Neural progenitor cell (in vitro differentiated cells): ENCODE measurements around the gene SMYD3. TPM values are rescaled to one million over a fixed set of nuclear protein-coding genes. Genes with fewer than 3 reads are reported as not detected.

Experiments
- DNase-seq: peaks from one replicate; pipeline ENCODE4 v3.0.0-alpha.2; 2016; ENCODE audit warnings: low spot score
- H2AFZ ChIP-seq: fragments of 200-600 bp; sonication (generic); replicated peaks from 2 replicates; pipeline ENCODE4 v1.6.1; 2016; ENCODE audit warnings: antibody characterized with exemption
- H3F3A ChIP-seq: fragments of 200-600 bp; sonication (generic); 2 replicates; pipeline ENCODE4 v1.6.1; 2016; ENCODE audit warnings: antibody characterized with exemption, low read depth
- H3K27ac ChIP-seq: fragments of 200-600 bp; sonication (generic); 2 replicates; pipeline ENCODE4 v1.5.1; 2016; ENCODE audit warnings: mild to moderate bottlenecking
- H3K27me3 ChIP-seq: fragments of 200-600 bp; sonication (generic); 2 replicates; pipeline ENCODE4 v1.6.1; 2016; ENCODE audit warnings: mild to moderate bottlenecking, moderate library complexity
- H3K36me3 ChIP-seq: fragments of 200-600 bp; sonication (generic); 2 replicates; pipeline ENCODE4 v1.5.1; 2016
- H3K4me1 ChIP-seq: fragments of 200-600 bp; sonication (generic); 2 replicates; pipeline ENCODE4 v1.6.1; 2016; ENCODE audit warnings: mixed run types
- H3K4me2 ChIP-seq: fragments of 200-600 bp; sonication (generic); 2 replicates; pipeline ENCODE4 v1.6.1; 2016
- H3K4me3 ChIP-seq: fragments of 200-600 bp; sonication (generic); 2 replicates; pipeline ENCODE4 v1.5.1; 2016
- H3K79me2 ChIP-seq: fragments of 200-600 bp; sonication (generic); 2 replicates; pipeline ENCODE4 v1.6.1; 2016; ENCODE audit warnings: low read depth
- H3K9ac ChIP-seq: fragments of 200-600 bp; sonication (generic); 2 replicates; pipeline ENCODE4 v1.6.1; 2016
- H3K9me3 ChIP-seq: fragments of 200-600 bp; sonication (generic); 2 replicates; pipeline ENCODE4 v1.5.1; 2016; ENCODE audit warnings: low read depth
- H4K20me1 ChIP-seq: fragments of 200-600 bp; sonication (generic); 2 replicates; pipeline ENCODE4 v1.6.1; 2016; ENCODE audit warnings: low read depth
- H3K27ac Mint-ChIP-seq: 3 replicates; pipeline ENCODE4 v1.8.0; 2021; ENCODE audit warnings: mixed read lengths
- H3K27me3 Mint-ChIP-seq: 2 replicates; pipeline ENCODE4 v1.8.0; 2022; ENCODE audit warnings: low read depth, mild to moderate bottlenecking, inconsistent platforms, moderate library complexity, mixed read lengths; ENCODE audit not compliant: insufficient read depth
- H3K36me3 Mint-ChIP-seq: 3 replicates; pipeline ENCODE4 v1.8.0; 2021; ENCODE audit warnings: mixed read lengths
- H3K4me1 Mint-ChIP-seq: 3 replicates; pipeline ENCODE4 v1.8.0; 2021; ENCODE audit warnings: mixed read lengths
- H3K4me3 Mint-ChIP-seq: 3 replicates; pipeline ENCODE4 v1.8.0; 2021; ENCODE audit warnings: mild to moderate bottlenecking, moderate library complexity, mixed read lengths
- H3K9me3 Mint-ChIP-seq: 3 replicates; pipeline ENCODE4 v1.8.0; 2020; ENCODE audit warnings: mixed read lengths
- CTCF ChIP-seq: fragments of 200-600 bp; sonication (generic); IDR thresholded peaks from 2 replicates; pipeline ENCODE4 v1.5.1; 2017; ENCODE audit warnings: antibody characterized with exemption, mild to moderate bottlenecking
- EZH2 ChIP-seq: fragments of 200-600 bp; sonication (generic); IDR thresholded peaks from 2 replicates; pipeline ENCODE4 v1.6.1; 2017; ENCODE audit warnings: antibody characterized with exemption, mild to moderate bottlenecking, moderate library complexity
- EZH2phosphoT487 ChIP-seq: fragments of 200-600 bp; sonication (generic); IDR thresholded peaks from 2 replicates; pipeline ENCODE4 v1.6.1; 2017; ENCODE audit warnings: antibody characterized with exemption
- total RNA-seq: library from RNA; depleted of rRNA; stranded (reverse); fragments of >200 nt; gene quantifications from 2 replicates; pipeline ENCODE4 v1.2.3, GENCODE V29; 2015; ENCODE audit warnings: low replicate concordance

SMYD3 gene
- total RNA-seq, 1 donor from 2014 or later = 43.2 TPM

DNA sequence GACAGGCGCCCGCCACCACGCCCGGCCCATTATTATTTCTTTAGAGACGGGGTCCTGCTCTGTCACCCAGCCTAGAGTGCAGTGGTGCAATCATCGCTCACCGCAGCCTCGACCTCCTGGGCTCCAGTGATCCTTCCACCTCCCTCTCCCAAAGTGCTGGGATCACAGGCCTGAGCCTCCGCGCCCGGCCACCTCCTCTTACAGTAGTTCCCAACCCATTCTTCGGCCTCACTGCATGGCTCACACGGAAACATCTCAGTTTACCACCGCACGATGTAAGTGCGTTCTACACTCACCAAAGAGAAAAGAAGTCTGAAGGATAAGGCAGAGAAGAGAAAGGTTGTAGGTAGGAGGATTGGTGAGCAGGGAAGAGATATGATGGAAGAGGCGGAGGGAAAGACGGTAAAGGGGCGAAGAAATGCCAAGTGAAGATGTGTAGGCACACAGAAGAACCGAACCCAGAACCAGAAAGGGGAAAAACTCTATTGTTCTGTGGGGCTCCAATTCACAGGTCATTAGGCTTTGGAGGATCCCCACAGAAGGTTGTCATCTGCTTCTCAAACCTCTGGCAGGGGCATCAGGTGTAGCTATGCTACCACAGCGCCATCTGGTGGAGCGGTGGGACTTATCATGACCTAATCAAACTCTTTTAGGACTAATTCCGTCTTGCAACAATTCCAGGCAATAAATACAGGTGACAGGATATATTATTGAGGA is 504.2 kb downstream of the SMYD3 start:
- no peak overlapping the region for H3K27ac ChIP-seq
- H3K27me3 ChIP-seq = no peaks in the 10 kb centered on the region
- TF ChIP-seq EZH2phosphoT487 = no peak
- peak; percentile 92 for TF ChIP-seq CTCF
- no peaks in the 10 kb centered on the region for H3K36me3 ChIP-seq
- peak; percentile 93 for DNase-seq
- H3K79me2 ChIP-seq = no peaks in the 10 kb centered on the region
- Mint-ChIP-seq H3K27me3 (peaks cover 3% of the 10 kb centered on the region), H3K36me3 (peaks cover 2% of the 10 kb centered on the region), H3K4me3 (no peak overlapping the region), H3K9me3 (peaks cover 2% of the 10 kb centered on the region), H3K27ac (no peak overlapping the region), H3K4me1 (peaks cover 11% of the 10 kb centered on the region)
- H4K20me1 ChIP-seq = no peaks in the 10 kb centered on the region
- H3K4me1 ChIP-seq = no peaks in the 10 kb centered on the region
- no peaks in the 10 kb centered on the region for H3K9me3 ChIP-seq
- no peak overlapping the region for H3K4me2 ChIP-seq
- H2AFZ ChIP-seq = no peak overlapping the region
- no peak overlapping the region for H3K9ac ChIP-seq
- no peak overlapping the region for H3K4me3 ChIP-seq
- H3F3A ChIP-seq = no peaks in the 10 kb centered on the region

DNA sequence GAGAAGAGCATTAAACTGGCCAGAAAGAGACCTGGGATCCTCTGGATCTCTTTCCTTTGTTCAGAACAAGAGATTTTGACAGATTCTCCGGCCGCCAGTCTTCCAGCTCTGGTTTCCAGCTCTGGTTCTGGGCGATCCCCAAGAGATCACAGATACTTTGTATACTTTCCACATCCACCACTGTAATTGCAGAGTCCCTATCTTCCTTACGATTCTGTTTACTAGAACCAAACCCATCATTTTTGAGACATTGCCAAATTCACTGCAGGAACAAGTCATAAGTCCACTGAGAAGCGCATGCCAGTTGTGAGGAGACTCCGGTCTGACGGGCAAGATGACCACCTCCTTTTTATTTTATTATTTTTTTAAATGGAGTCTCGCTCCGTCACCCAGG is 505.2 kb downstream of the SMYD3 start:
- Mint-ChIP-seq H3K27me3 (peaks cover 3% of the 10 kb centered on the region), H3K36me3 (peaks cover 2% of the 10 kb centered on the region), H3K4me1 (peaks cover 15% of the 10 kb centered on the region), H3K9me3 (peaks cover 2% of the 10 kb centered on the region), H3K27ac (no peak overlapping the region), H3K4me3 (no peak overlapping the region)
- no peak overlapping the region for H3K27ac ChIP-seq
- no peaks in the 10 kb centered on the region for H3K9me3 ChIP-seq
- H4K20me1 ChIP-seq = no peaks in the 10 kb centered on the region
- no peak overlapping the region for H3K4me2 ChIP-seq
- H3K9ac ChIP-seq = no peak overlapping the region
- H3F3A ChIP-seq = no peaks in the 10 kb centered on the region
- no peak overlapping the region for H3K4me3 ChIP-seq
- H3K4me1 ChIP-seq = no peaks in the 10 kb centered on the region
- DNase-seq = no peak
- no peaks in the 10 kb centered on the region for H3K79me2 ChIP-seq
- no peaks in the 10 kb centered on the region for H3K36me3 ChIP-seq
- TF ChIP-seq EZH2 (no peak), CTCF (no peak), EZH2phosphoT487 (no peak)
- no peak overlapping the region for H2AFZ ChIP-seq
- H3K27me3 ChIP-seq = no peaks in the 10 kb centered on the region

GRCh38 chr1:246001142-246001836 is 505.8 kb downstream of the SMYD3 start:
- TF ChIP-seq CTCF (no peak), EZH2phosphoT487 (no peak), EZH2 (no peak)
- Histone ChIP-seq H3K9ac (no peak overlapping the region), H3F3A (no peaks in the 10 kb centered on the region), H3K4me1 (no peaks in the 10 kb centered on the region), H2AFZ (no peak overlapping the region), H3K27ac (no peak overlapping the region), H3K9me3 (no peaks in the 10 kb centered on the region), H3K4me3 (no peak overlapping the region), H3K79me2 (no peaks in the 10 kb centered on the region), H4K20me1 (no peaks in the 10 kb centered on the region), H3K27me3 (no peaks in the 10 kb centered on the region), H3K4me2 (no peak overlapping the region), H3K36me3 (no peaks in the 10 kb centered on the region)
- DNase-seq = no peak
- H3K27ac Mint-ChIP-seq = no peak overlapping the region
- H3K36me3 Mint-ChIP-seq = peaks cover 2% of the 10 kb centered on the region
- H3K9me3 Mint-ChIP-seq = peaks cover 2% of the 10 kb centered on the region
- peaks cover 3% of the 10 kb centered on the region for H3K27me3 Mint-ChIP-seq
- no peak overlapping the region for H3K4me3 Mint-ChIP-seq
- peaks cover 15% of the 10 kb centered on the region for H3K4me1 Mint-ChIP-seq
